Neural progenitor cell (in vitro differentiated cells): ENCODE results near the gene KCTD3. TPM values are rescaled to one million over a fixed set of nuclear protein-coding genes. Genes with fewer than 3 reads are reported as not detected.

Source experiments
- DNase-seq: peaks from one replicate; pipeline ENCODE4 v3.0.0-alpha.2; 2016; ENCODE audit warnings: low spot score
- H2AFZ ChIP-seq: fragments of 200-600 bp; sonication (generic); replicated peaks from 2 replicates; pipeline ENCODE4 v1.6.1; 2016; ENCODE audit warnings: antibody characterized with exemption
- H3F3A ChIP-seq: fragments of 200-600 bp; sonication (generic); 2 replicates; pipeline ENCODE4 v1.6.1; 2016; ENCODE audit warnings: antibody characterized with exemption, low read depth
- H3K27ac ChIP-seq: fragments of 200-600 bp; sonication (generic); 2 replicates; pipeline ENCODE4 v1.5.1; 2016; ENCODE audit warnings: mild to moderate bottlenecking
- H3K27me3 ChIP-seq: fragments of 200-600 bp; sonication (generic); 2 replicates; pipeline ENCODE4 v1.6.1; 2016; ENCODE audit warnings: mild to moderate bottlenecking, moderate library complexity
- H3K36me3 ChIP-seq: fragments of 200-600 bp; sonication (generic); 2 replicates; pipeline ENCODE4 v1.5.1; 2016
- H3K4me1 ChIP-seq: fragments of 200-600 bp; sonication (generic); 2 replicates; pipeline ENCODE4 v1.6.1; 2016; ENCODE audit warnings: mixed run types
- H3K4me2 ChIP-seq: fragments of 200-600 bp; sonication (generic); 2 replicates; pipeline ENCODE4 v1.6.1; 2016
- H3K4me3 ChIP-seq: fragments of 200-600 bp; sonication (generic); 2 replicates; pipeline ENCODE4 v1.5.1; 2016
- H3K79me2 ChIP-seq: fragments of 200-600 bp; sonication (generic); 2 replicates; pipeline ENCODE4 v1.6.1; 2016; ENCODE audit warnings: low read depth
- H3K9ac ChIP-seq: fragments of 200-600 bp; sonication (generic); 2 replicates; pipeline ENCODE4 v1.6.1; 2016
- H3K9me3 ChIP-seq: fragments of 200-600 bp; sonication (generic); 2 replicates; pipeline ENCODE4 v1.5.1; 2016; ENCODE audit warnings: low read depth
- H4K20me1 ChIP-seq: fragments of 200-600 bp; sonication (generic); 2 replicates; pipeline ENCODE4 v1.6.1; 2016; ENCODE audit warnings: low read depth
- H3K27ac Mint-ChIP-seq: 3 replicates; pipeline ENCODE4 v1.8.0; 2021; ENCODE audit warnings: mixed read lengths
- H3K27me3 Mint-ChIP-seq: 2 replicates; pipeline ENCODE4 v1.8.0; 2022; ENCODE audit warnings: low read depth, mild to moderate bottlenecking, inconsistent platforms, moderate library complexity, mixed read lengths; ENCODE audit not compliant: insufficient read depth
- H3K36me3 Mint-ChIP-seq: 3 replicates; pipeline ENCODE4 v1.8.0; 2021; ENCODE audit warnings: mixed read lengths
- H3K4me1 Mint-ChIP-seq: 3 replicates; pipeline ENCODE4 v1.8.0; 2021; ENCODE audit warnings: mixed read lengths
- H3K4me3 Mint-ChIP-seq: 3 replicates; pipeline ENCODE4 v1.8.0; 2021; ENCODE audit warnings: mild to moderate bottlenecking, moderate library complexity, mixed read lengths
- H3K9me3 Mint-ChIP-seq: 3 replicates; pipeline ENCODE4 v1.8.0; 2020; ENCODE audit warnings: mixed read lengths
- CTCF ChIP-seq: fragments of 200-600 bp; sonication (generic); IDR thresholded peaks from 2 replicates; pipeline ENCODE4 v1.5.1; 2017; ENCODE audit warnings: antibody characterized with exemption, mild to moderate bottlenecking
- EZH2 ChIP-seq: fragments of 200-600 bp; sonication (generic); IDR thresholded peaks from 2 replicates; pipeline ENCODE4 v1.6.1; 2017; ENCODE audit warnings: antibody characterized with exemption, mild to moderate bottlenecking, moderate library complexity
- EZH2phosphoT487 ChIP-seq: fragments of 200-600 bp; sonication (generic); IDR thresholded peaks from 2 replicates; pipeline ENCODE4 v1.6.1; 2017; ENCODE audit warnings: antibody characterized with exemption
- total RNA-seq: library from RNA; depleted of rRNA; stranded (reverse); fragments of >200 nt; gene quantifications from 2 replicates; pipeline ENCODE4 v1.2.3, GENCODE V29; 2015; ENCODE audit warnings: low replicate concordance

The KCTD3 gene
- total RNA-seq, 1 donor from 2014 or later: 70.1 TPM

- peaks cover 30% of the 10 kb centered on the region for H3K36me3 ChIP-seq
- H3K4me2 ChIP-seq: no peak overlapping the region
- no peak overlapping the region for H3K27ac Mint-ChIP-seq
- H3F3A ChIP-seq: peaks cover 12% of the 10 kb centered on the region
- H3K79me2 ChIP-seq: peaks cover 5% of the 10 kb centered on the region
- H3K27me3 ChIP-seq: no peaks in the 10 kb centered on the region
- no peak overlapping the region for H3K27ac ChIP-seq
- no peak overlapping the region for H2AFZ ChIP-seq
- peaks cover 14% of the 10 kb centered on the region for H4K20me1 ChIP-seq
- H3K4me3 Mint-ChIP-seq: no peak overlapping the region
- no peaks in the 10 kb centered on the region for H3K9me3 ChIP-seq
- H3K9me3 Mint-ChIP-seq: peaks cover 7% of the 10 kb centered on the region
- peaks cover 8% of the 10 kb centered on the region for H3K4me1 ChIP-seq
- no peak for TF ChIP-seq EZH2phosphoT487
- no peak for TF ChIP-seq EZH2
- TF ChIP-seq CTCF: no peak
- DNase-seq: no peak
- H3K4me1 Mint-ChIP-seq: no peaks in the 10 kb centered on the region
- H3K36me3 Mint-ChIP-seq: peaks cover 41% of the 10 kb centered on the region
- H3K27me3 Mint-ChIP-seq: no peaks in the 10 kb centered on the region
- H3K4me3 ChIP-seq: no peak overlapping the region
- no peak overlapping the region for H3K9ac ChIP-seq
Observed at GRCh38 chr1:215608646-215609045, 41.5 kb downstream of the KCTD3 start.

- Mint-ChIP-seq H3K27me3 (no peaks in the 10 kb centered on the region), H3K9me3 (peaks cover 9% of the 10 kb centered on the region), H3K27ac (no peak overlapping the region), H3K36me3 (peaks cover 41% of the 10 kb centered on the region), H3K4me1 (no peaks in the 10 kb centered on the region), H3K4me3 (no peak overlapping the region)
- peaks cover 20% of the 10 kb centered on the region for H3K79me2 ChIP-seq
- no peaks in the 10 kb centered on the region for H3K4me1 ChIP-seq
- H3K27ac ChIP-seq: no peak overlapping the region
- H3K27me3 ChIP-seq: no peaks in the 10 kb centered on the region
- no peak overlapping the region for H3K9ac ChIP-seq
- DNase-seq: no peak
- H3K4me3 ChIP-seq: no peak overlapping the region
- no peaks in the 10 kb centered on the region for H3F3A ChIP-seq
- H3K36me3 ChIP-seq: peaks cover 30% of the 10 kb centered on the region
- TF ChIP-seq EZH2phosphoT487 (no peak), CTCF (no peak), EZH2 (no peak)
- H4K20me1 ChIP-seq: peaks cover 4% of the 10 kb centered on the region
- H3K4me2 ChIP-seq: no peak overlapping the region
- no peaks in the 10 kb centered on the region for H3K9me3 ChIP-seq
- H2AFZ ChIP-seq: no peak overlapping the region
Observed at GRCh38 chr1:215612391-215612790, 45.3 kb downstream of the KCTD3 start.

- no peak for TF ChIP-seq EZH2phosphoT487
- no peak for TF ChIP-seq CTCF
- TF ChIP-seq EZH2: no peak
- Histone ChIP-seq H3K4me3 (no peak overlapping the region), H3K27me3 (no peaks in the 10 kb centered on the region), H3K79me2 (peaks cover 20% of the 10 kb centered on the region), H3K36me3 (peaks cover 14% of the 10 kb centered on the region), H3K9me3 (no peaks in the 10 kb centered on the region), H3K4me2 (no peak overlapping the region), H4K20me1 (peaks cover 4% of the 10 kb centered on the region), H3K27ac (no peak overlapping the region), H2AFZ (no peak overlapping the region), H3K9ac (no peak overlapping the region), H3F3A (no peaks in the 10 kb centered on the region), H3K4me1 (no peaks in the 10 kb centered on the region)
- Mint-ChIP-seq H3K4me1 (no peaks in the 10 kb centered on the region), H3K36me3 (peaks cover 35% of the 10 kb centered on the region), H3K27me3 (no peaks in the 10 kb centered on the region), H3K9me3 (peaks cover 6% of the 10 kb centered on the region), H3K4me3 (no peak overlapping the region), H3K27ac (no peak overlapping the region)
- DNase-seq: no peak
Observed at GRCh38 chr1:215617979-215618378, 50.9 kb downstream of the KCTD3 start.
